Prostate gland (tissue), 2 donors: Measurements from ENCODE around the gene ANKRD44. TPM values are rescaled to one million over a fixed set of nuclear protein-coding genes. Genes with fewer than 3 reads are reported as not detected.

Experiments used
- DNase-seq: peaks from one replicate; pipeline ENCODE4 v3.0.0-alpha.2; 2019; ENCODE audit warnings: low spot score
- H3K27ac ChIP-seq, 2 donors: fragments of 200-600 bp; sonication (generic); 2 replicates each; pipeline ENCODE4 v1.5.1; 2017 to 2019
- H3K27me3 ChIP-seq: fragments of 200-600 bp; sonication (generic); replicated peaks from 2 replicates; pipeline ENCODE4 v1.5.1; 2019; ENCODE audit not compliant: insufficient read depth
- H3K36me3 ChIP-seq, 2 donors: fragments of 200-600 bp; sonication (generic); 1 replicate in 1 of 2; 2 replicates in 1 of 2; pipeline versions ENCODE4 v1.5.1 to v1.8.1; 2017 to 2019
- H3K4me1 ChIP-seq: fragments of 200-600 bp; sonication (generic); replicated peaks from 2 replicates; pipeline ENCODE4 v1.5.1; 2019
- H3K4me3 ChIP-seq, 2 donors: fragments of 200-600 bp; sonication (generic); 2 replicates each; pipeline ENCODE4 v1.5.1; 2017 to 2019
- H3K9me3 ChIP-seq: fragments of 200-600 bp; sonication (generic); 2 replicates; pipeline ENCODE4 v1.5.1; 2017
- POLR2A ChIP-seq: fragments of 450-650 bp; IDR thresholded peaks from one replicate; pipeline ENCODE4 v1.6.1; 2016; ENCODE audit warnings: antibody characterized with exemption, mild to moderate bottlenecking
- POLR2AphosphoS5 ChIP-seq: sonication (generic); formaldehyde crosslinking; IDR thresholded peaks from one replicate; pipeline ENCODE4 v1.6.1; 2017; ENCODE audit warnings: antibody characterized with exemption
- WGBS: methylation state at CpG from one replicate; pipeline ENCODE4 v1.1.5; 2018; 5-methylcytosine and 5-hydroxymethylcytosine counted together
- intact Hi-C: fragments of 100-400 bp; cut with DNase I; formaldehyde crosslinking; loops from one replicate; pipeline ENCODE4 v1.14.2; 2022
- total RNA-seq, 2 donors: library from RNA; depleted of rRNA; stranded (reverse); fragments of >200 nt; gene quantifications; one replicate each; pipeline ENCODE4 v1.1.0, GENCODE V29; 2016
- TF ChIP-seq, protein P1 (sequence below), 4 experiments: fragments of 200-600 bp in 2 of 4; fragments of 450-650 bp in 2 of 4; sonication (generic) in 2 of 4; IDR thresholded peaks; 1 replicate in 3 of 4; 2 replicates in 1 of 4; pipeline ENCODE4 v1.5.1; 2016 to 2019; ENCODE audit warnings: antibody characterized with exemption in 4 of 4, mild to moderate bottlenecking in 2 of 4, moderate library complexity in 2 of 4

ANKRD44 gene
- total RNA-seq, 2 donors from 2014 or later = 6.0 to 11.2 TPM

DNA sequence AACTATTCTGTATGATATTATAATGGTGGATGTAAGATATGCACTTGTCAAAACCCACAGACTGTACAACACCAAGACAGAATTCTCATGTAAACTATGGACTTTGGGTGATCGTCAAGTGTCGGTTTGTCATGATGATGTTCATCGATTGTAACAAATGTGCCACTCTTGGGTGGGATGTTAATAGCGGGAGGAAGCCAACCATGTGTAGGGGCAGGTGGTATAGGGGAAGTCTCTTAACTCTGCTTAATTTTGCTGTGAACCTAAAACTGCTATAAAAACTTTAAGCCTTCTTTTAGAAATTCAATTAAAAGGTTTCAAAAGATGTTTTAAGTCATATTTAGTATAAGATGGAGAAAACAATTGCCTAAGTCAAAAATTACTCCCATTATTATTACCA lies 139.0 kb downstream of the ANKRD44 start:
- Histone ChIP-seq H3K4me3 (no peak overlapping the region), H3K27me3 (no peaks in the 10 kb centered on the region), H3K27ac (no peak overlapping the region), H3K36me3 (no peaks in the 10 kb centered on the region), H3K4me1 (peaks cover 5% of the 10 kb centered on the region), H3K9me3 (no peaks in the 10 kb centered on the region)
- intact Hi-C loops = no loop called here
- TF ChIP-seq POLR2AphosphoS5 = no peak
- TF ChIP-seq, protein P1, sequence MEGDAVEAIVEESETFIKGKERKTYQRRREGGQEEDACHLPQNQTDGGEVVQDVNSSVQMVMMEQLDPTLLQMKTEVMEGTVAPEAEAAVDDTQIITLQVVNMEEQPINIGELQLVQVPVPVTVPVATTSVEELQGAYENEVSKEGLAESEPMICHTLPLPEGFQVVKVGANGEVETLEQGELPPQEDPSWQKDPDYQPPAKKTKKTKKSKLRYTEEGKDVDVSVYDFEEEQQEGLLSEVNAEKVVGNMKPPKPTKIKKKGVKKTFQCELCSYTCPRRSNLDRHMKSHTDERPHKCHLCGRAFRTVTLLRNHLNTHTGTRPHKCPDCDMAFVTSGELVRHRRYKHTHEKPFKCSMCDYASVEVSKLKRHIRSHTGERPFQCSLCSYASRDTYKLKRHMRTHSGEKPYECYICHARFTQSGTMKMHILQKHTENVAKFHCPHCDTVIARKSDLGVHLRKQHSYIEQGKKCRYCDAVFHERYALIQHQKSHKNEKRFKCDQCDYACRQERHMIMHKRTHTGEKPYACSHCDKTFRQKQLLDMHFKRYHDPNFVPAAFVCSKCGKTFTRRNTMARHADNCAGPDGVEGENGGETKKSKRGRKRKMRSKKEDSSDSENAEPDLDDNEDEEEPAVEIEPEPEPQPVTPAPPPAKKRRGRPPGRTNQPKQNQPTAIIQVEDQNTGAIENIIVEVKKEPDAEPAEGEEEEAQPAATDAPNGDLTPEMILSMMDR (IDR thresholded peaks at IDR 0.05) = no peak
- TF ChIP-seq POLR2A = no peak
- WGBS = 93% methylated on average over 4 of the region's 4 CpGs
- DNase-seq = no peak

DNA sequence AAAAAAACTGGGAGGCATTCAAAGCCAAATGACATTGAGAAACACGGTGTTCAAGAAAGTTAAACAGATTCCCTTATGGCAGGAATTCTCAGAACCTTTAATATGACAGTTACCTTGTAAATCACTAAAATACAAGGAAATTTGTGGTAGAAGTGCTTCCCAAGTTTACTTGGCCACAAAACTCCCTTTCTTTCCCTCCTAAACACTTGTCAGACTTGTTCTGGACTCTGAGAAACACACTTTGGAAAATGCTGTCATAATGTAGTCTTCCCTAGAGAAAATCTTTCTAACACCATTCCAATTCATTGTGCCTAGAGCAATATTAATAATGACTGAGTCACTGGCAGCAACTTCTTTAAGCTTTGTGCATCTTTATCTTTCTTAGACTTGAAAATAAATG lies 140.4 kb downstream of the ANKRD44 start:
- Histone ChIP-seq H3K27me3 (no peaks in the 10 kb centered on the region), H3K27ac (no peak overlapping the region), H3K4me3 (no peak overlapping the region), H3K9me3 (no peaks in the 10 kb centered on the region), H3K36me3 (no peaks in the 10 kb centered on the region), H3K4me1 (peaks cover 5% of the 10 kb centered on the region)
- WGBS = 8% methylated on average over 1 of the region's 1 CpG
- no peak for DNase-seq
- peak; percentile 82 for TF ChIP-seq POLR2AphosphoS5
- TF ChIP-seq, protein P1 (IDR thresholded peaks at IDR 0.05) = no peak
- intact Hi-C loops = no loop called here

DNA sequence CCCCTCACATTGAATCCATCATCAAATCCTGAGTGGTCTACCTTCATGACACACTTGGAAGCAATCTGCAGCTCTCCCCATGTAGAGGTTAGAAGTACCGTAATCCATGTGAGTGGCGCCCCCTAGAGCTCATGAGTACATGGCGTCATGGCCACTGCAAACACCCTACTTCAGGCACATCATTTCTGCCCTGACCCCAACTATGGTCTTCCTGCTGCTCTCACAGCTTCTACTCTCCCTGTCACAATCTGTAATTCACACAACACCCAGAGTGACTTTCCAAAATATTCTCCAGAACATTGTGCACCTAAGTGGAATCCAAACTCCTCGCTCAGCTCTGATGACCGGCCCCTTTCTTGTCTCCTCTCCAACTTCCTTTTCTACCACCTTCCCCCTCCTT lies 141.9 kb downstream of the ANKRD44 start:
- DNase-seq = no peak
- no peaks in the 10 kb centered on the region for H3K4me1 ChIP-seq
- intact Hi-C loops = loop anchor here (5.0 kb wide), 1 partner anchor 41 kb away; no protein-coding TSS in a partner anchor
- H3K9me3 ChIP-seq = no peaks in the 10 kb centered on the region
- no peak overlapping the region for H3K4me3 ChIP-seq
- 50% methylated on average over 5 of the region's 5 CpGs for WGBS
- H3K27ac ChIP-seq = no peak overlapping the region
- no peak for TF ChIP-seq POLR2AphosphoS5
- TF ChIP-seq POLR2A = no peak
- TF ChIP-seq, protein P1 (IDR thresholded peaks at IDR 0.05) = peak in 3 of 4 experiments; percentile 17 to 45 (median 18)
- H3K36me3 ChIP-seq = no peaks in the 10 kb centered on the region
- no peaks in the 10 kb centered on the region for H3K27me3 ChIP-seq

DNA sequence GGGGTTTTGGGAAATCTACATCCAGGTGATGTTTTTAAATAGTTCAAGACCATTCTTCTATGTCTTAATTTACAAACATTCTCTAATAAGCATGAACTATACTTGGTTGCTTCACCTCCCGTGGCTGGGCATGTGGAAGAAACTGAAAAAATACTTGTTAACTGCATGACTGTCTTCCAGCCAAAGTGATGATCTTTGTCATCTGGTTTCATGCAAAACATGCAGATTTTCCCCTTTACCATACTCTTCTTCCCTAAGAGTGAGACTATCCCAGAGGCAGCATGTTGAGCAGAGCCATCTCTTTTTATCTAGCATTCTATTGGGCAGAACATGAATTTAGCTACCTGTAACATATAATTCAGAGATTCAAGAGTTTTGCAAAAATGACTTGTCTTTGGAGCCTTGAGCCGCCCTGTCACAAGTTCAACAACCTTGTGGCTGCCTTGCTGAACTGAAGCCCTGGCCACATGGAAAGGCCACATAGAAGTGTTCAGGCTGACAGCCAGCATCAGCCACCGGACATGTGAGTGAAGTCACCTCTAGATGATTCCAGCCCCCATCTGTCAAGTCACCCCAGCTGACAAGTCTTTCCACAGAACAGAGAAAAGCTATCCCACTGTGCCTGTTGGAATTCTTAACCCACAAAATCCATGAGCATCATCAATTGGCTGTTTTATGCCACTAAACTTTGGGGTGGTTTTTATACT lies 142.8 kb downstream of the ANKRD44 start:
- intact Hi-C loops = loop anchor here (5.0 kb wide), 1 partner anchor 40 kb away; no protein-coding TSS in a partner anchor
- no peaks in the 10 kb centered on the region for H3K36me3 ChIP-seq
- no peaks in the 10 kb centered on the region for H3K9me3 ChIP-seq
- TF ChIP-seq, protein P1 (IDR thresholded peaks at IDR 0.05) = no peak
- TF ChIP-seq POLR2AphosphoS5 (no peak), POLR2A (no peak)
- 83% methylated on average over 3 of the region's 3 CpGs for WGBS
- no peaks in the 10 kb centered on the region for H3K27me3 ChIP-seq
- H3K4me1 ChIP-seq = no peaks in the 10 kb centered on the region
- no peak for DNase-seq
- H3K4me3 ChIP-seq = no peak overlapping the region
- no peak overlapping the region for H3K27ac ChIP-seq

DNA sequence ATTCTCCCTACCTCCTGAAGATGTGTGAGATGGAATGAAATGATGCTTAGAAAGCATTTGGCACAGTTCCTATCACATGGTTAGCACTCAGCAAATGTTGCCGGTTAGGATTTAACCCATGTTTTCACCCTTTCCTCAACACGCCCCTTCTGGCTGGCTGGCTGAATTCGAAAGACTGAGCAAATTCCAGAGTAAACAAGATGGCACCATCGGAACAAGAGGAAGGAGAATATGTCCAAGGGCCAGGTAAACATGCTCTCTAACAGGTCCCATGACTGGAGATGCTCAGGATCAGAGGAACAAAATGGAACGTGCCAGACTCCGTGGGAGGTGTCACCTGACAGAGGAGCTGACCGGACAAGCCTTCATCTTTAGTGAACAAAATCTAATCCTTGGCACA lies 145.6 kb downstream of the ANKRD44 start:
- no peak for DNase-seq
- no peak overlapping the region for H3K4me3 ChIP-seq
- WGBS = 37% methylated on average over 7 of the region's 7 CpGs
- H3K27me3 ChIP-seq = no peaks in the 10 kb centered on the region
- H3K9me3 ChIP-seq = no peaks in the 10 kb centered on the region
- intact Hi-C loops = loop anchor here (5.0 kb wide), 1 partner anchor 38 kb away; no protein-coding TSS in a partner anchor
- no peaks in the 10 kb centered on the region for H3K36me3 ChIP-seq
- H3K4me1 ChIP-seq = no peaks in the 10 kb centered on the region
- H3K27ac ChIP-seq = no peak overlapping the region
- TF ChIP-seq POLR2AphosphoS5 = no peak
- TF ChIP-seq, protein P1 (IDR thresholded peaks at IDR 0.05) = no peak
- TF ChIP-seq POLR2A = no peak
